GM12864 (cell line): Measurements from ENCODE around the gene COPE.
"Not testable (repeated sequence)": the region's sequence is repeated elsewhere in the genome, so short reads cannot be mapped to it uniquely, and the experiment has no call there.

ENCODE experiments used
- DNase-seq: peaks from one replicate; pipeline ENCODE4 v3.0.0-alpha.2; 2011; ENCODE audit warnings: low read depth
- H3K4me3 ChIP-seq: 2 replicates; pipeline ENCODE4 v1.5.1; 2011; ENCODE audit warnings: mild to moderate bottlenecking, low read depth, low read length, control low read depth
- TF ChIP-seq, protein P1 (sequence below): IDR thresholded peaks from 2 replicates; pipeline ENCODE4 v1.5.1; 2011; ENCODE audit warnings: low read depth, mild to moderate bottlenecking, moderate library complexity, low read length, control low read depth, inconsistent platforms; ENCODE audit errors: missing control alignments

The COPE gene

DNA sequence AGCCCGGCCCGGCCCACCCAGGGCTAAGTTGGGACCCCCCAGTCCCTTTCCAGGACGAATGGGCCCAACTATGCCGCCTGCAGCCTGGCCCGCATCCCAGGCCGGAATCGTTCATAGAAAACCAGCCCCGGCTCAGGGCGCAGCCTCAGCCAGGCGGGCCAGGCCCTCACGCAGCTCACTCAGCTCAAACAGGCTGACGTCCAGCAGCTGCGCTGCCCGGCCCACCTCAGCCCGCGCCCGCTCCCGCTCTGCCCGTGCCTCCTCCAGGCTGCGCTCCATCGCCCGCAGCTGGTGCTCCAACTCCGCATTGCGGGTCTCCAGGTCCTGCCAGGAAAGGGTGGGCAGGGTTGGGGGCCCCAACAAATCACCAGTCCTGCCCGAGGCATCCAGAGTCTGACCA is 10.1 kb upstream of the COPE start:
- H3K4me3 ChIP-seq, result no peak overlapping the region
- no peak for DNase-seq
- TF ChIP-seq, protein P1, sequence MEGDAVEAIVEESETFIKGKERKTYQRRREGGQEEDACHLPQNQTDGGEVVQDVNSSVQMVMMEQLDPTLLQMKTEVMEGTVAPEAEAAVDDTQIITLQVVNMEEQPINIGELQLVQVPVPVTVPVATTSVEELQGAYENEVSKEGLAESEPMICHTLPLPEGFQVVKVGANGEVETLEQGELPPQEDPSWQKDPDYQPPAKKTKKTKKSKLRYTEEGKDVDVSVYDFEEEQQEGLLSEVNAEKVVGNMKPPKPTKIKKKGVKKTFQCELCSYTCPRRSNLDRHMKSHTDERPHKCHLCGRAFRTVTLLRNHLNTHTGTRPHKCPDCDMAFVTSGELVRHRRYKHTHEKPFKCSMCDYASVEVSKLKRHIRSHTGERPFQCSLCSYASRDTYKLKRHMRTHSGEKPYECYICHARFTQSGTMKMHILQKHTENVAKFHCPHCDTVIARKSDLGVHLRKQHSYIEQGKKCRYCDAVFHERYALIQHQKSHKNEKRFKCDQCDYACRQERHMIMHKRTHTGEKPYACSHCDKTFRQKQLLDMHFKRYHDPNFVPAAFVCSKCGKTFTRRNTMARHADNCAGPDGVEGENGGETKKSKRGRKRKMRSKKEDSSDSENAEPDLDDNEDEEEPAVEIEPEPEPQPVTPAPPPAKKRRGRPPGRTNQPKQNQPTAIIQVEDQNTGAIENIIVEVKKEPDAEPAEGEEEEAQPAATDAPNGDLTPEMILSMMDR, result no peak

DNA sequence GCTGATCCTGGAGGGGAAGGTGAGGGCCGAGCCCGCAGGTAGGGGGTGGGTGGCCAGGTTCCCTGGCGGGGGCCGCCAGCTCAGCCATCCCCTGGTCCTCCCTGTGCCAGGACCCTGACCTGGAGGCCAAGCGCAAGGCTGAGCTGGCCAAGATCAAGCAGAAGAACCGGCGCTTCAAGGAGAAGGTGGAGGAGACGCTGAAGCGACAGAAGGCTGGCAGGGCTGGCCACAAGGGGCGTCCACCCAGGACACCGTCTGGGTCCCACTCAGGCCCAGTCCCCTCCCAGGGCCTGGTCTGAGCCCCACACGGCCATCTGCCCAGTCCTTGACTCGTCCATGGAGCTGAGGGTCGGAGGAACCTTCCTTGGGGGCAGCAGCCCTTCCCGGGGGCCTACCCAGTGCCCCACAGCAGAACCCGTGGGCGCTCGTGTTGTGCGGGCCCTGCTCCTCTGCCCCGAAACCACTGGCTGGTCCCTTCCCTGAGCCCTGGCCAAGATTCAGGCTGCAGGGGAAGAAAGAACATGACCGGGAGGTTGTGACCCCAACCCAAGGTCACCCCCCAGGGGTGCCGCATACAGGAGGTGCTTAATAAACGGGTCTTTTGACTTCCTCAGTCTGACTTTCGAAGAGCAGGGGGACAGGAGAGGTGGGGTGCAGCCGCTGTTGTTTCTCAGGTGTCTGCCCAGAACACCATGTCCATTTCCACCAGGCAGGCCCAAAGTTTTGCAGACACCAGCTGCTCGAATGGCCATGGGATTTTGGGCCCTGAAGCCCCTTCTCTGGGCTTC is 9.0 kb upstream of the COPE start:
- DNase-seq, result no peak
- no peak overlapping the region for H3K4me3 ChIP-seq
- TF ChIP-seq, protein P1, result no peak

DNA sequence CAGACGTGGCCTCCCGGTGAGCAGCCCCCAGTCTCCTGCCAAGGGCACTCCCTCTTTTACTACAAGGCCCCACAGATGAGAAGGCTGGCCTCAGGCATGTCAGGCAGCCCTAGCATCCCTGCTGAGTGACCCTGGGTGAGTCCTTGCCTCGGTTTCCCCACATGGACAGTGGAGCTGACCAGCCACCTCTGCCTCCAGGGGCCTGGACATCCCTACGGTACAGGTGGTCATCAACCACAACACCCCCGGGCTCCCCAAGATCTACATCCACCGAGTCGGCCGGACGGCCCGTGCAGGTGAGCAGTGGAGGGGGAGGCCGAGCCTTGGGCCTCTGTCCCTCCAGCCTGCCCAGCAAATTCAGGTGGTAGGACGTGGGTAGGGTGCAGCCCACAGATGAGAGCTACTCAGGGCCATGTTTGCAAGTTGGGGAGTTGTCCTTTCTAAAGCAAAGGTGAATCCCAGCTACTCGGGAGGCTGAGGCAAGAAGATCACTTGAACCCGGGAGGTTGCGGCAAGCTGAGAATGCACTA is 5.6 kb upstream of the COPE start:
- TF ChIP-seq, protein P1, result no peak
- H3K4me3 ChIP-seq, result no peak overlapping the region
- no peak for DNase-seq

DNA sequence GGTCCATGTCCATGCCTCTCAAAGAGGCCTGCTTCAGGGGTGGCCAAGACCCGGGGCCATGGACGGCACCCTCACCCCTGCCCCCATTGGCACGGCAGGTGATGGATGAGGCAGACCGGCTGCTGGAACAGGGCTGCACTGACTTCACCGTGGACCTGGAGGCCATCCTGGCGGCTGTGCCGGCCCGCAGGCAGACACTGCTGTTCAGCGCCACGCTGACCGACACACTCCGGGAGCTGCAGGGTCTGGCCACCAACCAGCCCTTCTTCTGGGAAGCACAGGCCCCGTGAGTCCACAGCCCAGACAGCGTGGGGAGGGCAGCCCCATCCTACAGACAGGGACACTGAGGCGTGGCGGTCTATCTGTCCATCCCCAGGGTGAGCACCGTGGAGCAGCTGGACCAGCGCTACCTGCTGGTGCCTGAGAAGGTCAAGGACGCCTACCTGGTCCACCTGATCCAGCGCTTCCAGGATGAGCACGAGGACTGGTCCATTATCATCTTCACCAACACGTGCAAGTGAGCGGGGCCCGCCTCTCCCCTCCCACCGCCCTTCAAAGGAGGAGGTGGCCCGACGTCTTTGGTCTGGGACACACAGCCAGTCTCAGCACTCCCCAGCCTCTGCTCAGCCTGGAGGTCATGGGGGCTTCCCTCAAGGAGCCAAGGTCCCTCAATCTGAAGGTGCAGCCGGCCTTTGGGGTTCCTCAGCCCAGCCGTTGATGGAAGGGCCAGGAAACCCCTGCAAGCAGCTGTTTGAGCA is 3.2 kb upstream of the COPE start:
- TF ChIP-seq, protein P1, result no peak
- no peak overlapping the region for H3K4me3 ChIP-seq
- no peak for DNase-seq

DNA sequence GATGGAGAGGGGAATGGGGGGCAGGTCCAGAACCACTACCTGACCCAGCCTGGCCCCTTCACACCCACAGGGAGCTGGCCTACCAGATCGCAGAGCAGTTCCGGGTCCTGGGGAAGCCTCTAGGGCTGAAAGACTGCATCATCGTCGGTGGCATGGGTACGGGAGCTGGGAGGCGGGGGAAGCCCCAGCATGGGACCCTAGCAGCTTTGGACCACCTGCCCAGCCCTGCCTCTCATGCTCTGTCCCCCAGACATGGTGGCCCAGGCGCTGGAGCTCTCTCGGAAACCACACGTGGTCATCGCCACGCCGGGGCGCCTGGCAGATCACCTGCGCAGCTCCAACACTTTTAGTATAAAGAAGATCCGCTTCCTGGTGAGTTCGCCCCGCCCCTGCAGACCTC is 2.4 kb upstream of the COPE start:
- TF ChIP-seq, protein P1, result no peak
- H3K4me3 ChIP-seq, result no peak overlapping the region

DNA sequence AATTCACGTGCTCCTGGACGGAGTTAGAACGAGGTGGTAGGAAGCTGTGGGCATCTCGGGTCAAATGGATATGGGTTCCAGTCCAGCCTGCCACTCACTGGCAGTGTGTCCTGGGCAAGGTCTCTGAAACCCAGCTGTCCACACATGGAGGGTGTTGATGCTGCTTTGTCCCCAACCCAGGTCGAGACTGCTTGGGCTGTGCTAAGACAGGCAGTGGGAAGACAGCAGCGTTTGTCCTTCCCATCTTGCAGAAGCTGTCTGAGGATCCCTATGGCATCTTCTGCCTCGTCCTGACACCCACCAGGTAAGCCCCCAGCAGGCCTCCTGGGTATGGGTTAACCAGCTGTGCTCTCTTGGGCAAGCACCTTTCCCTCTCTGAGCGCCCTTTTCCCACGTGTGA is 1.2 kb upstream of the COPE start:
- TF ChIP-seq, protein P1, result no peak
- no peak for DNase-seq
- peak overlapping the region; percentile 97 for H3K4me3 ChIP-seq

More for the DNA sequence above, 2.4 kb upstream of the COPE start:
- no peak for DNase-seq

- DNase-seq, result no peak
- TF ChIP-seq, protein P1, result no peak
- peak overlapping the region; percentile 97 for H3K4me3 ChIP-seq
These were observed 670 bp upstream of the COPE start for GRCh38 chr19:18919900-18920214.

DNA sequence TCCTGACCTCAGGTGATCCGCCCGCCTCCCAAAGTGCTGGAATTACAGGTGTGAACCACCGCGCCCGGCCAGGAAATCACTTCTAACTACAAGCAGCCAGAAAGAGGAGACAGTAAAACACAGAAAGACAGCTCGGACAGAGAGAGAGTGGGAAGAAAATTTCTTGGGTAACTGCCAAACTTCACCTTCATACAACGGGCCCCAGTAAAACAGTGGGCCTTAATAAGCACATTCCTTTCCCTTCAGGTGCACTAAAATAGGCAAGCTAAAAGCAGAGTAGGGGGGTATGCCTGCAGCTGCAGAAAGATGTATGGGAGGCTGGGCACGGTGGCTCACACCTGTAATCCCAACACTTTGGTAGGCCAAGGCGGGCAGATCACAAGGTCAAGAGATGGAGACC is 1.6 kb downstream of the COPE start:
- H3K4me3 ChIP-seq, result peak overlapping the region; percentile 97
- not testable (repeated sequence) for DNase-seq
